ENCODE data around the gene ZC3H6. TPM values are rescaled to one million over a fixed set of nuclear protein-coding genes. Genes with fewer than 3 reads are reported as not detected.

The ZC3H6 gene
- total and polyA plus RNA-seq, 2 of the 13 experiments (the other 11 are each of a cell fraction or from before 2014, with no cell fraction given) = 0.71 to 0.93 TPM

- H4K20me1 ChIP-seq (ENCODE audit: insufficient read depth, low read length) = no peaks in the 10 kb centered on the region
- H2AFZ ChIP-seq (ENCODE audit: low read length) = no peak overlapping the region
- 0 out of 2 replicates have a peak, but pooled peaks cover 7% of the 10 kb centered on the region for H3K9me3 ChIP-seq (ENCODE audit: low read length)
- no peak overlapping the region for H3K4me3 ChIP-seq (replicated peaks in 1 of 3; ENCODE audit: insufficient read depth in 1 of 3, low read depth in 2 of 3, low read length in 3 of 3)
- FAIRE-seq (no peak), DNase-seq (ENCODE audit: low spot score) (no peak), ATAC-seq (no peak)
- in situ Hi-C loops (cut with HindIII; ENCODE audit: extremely low pct_ligation_motif_present, low pct_unique_long_range_greater_than_20kb) (loop anchor here (25.0 kb wide), 1 partner anchor 169 kb away; the partner anchor contains the start of gene RGPD8), intact Hi-C loops (cut with micrococcal nuclease; ENCODE audit: unreplicated experiment) (loop anchor here (10.0 kb wide), 1 partner anchor 456 kb away; the partner anchor contains the start of gene NT5DC4)
- ChIA-PET POLR2A (no interaction called here), CTCF (ENCODE audit: low intra/inter-chr PET ratio, low total read pairs) (no interaction called here)
- H3K4me2 ChIP-seq (ENCODE audit: low read depth, low read length) = no peak overlapping the region
- TF ChIP-seq NFRKB (IDR thresholded peaks at IDR 0.05) (no peak), ZNF12 (CRISPR knock-in tag; IDR thresholded peaks at IDR 0.05) (0 out of 2 replicates have a peak, but pooled peaks have one; percentile 21), ZNF790 (CRISPR knock-in tag; IDR thresholded peaks at IDR 0.05; ENCODE audit: borderline replicate concordance) (no peak), RFXAP (CRISPR knock-in tag; IDR thresholded peaks at IDR 0.05; ENCODE audit: borderline replicate concordance) (no peak), MEIS2 (CRISPR knock-in tag; IDR thresholded peaks at IDR 0.05) (no peak), MED1 (CRISPR knock-in tag; IDR thresholded peaks at IDR 0.05) (no peak), DRAP1 (CRISPR knock-in tag; IDR thresholded peaks at IDR 0.05) (no peak), FLYWCH1 (CRISPR knock-in tag; IDR thresholded peaks at IDR 0.05) (no peak), ZNF564 (CRISPR knock-in tag; IDR thresholded peaks at IDR 0.05) (peak; percentile 98)
- H3K79me2 ChIP-seq (ENCODE audit: insufficient read depth, low read length) = no peaks in the 10 kb centered on the region
- no TSS peak for BruUV-seq (replicated peaks)
- H3K36me3 ChIP-seq (replicated peaks in 1 of 2; ENCODE audit: control insufficient read depth in 1 of 2, insufficient read depth in 2 of 2, low read length in 2 of 2) = no peaks in the 10 kb centered on the region
- H3K27ac ChIP-seq (ENCODE audit: extremely low read length, insufficient read depth, low read length) = no peak overlapping the region
- no peaks in the 10 kb centered on the region for H3K4me1 ChIP-seq (ENCODE audit: insufficient read depth, low read length)
- no peak overlapping the region for H3K9ac ChIP-seq (ENCODE audit: insufficient read depth, low read depth, low read length)
- 29% methylated on average over 1 of the region's 1 CpG for whole genome bisulfite sequencing (ENCODE audit: low lambda C conversion rate)
- peaks cover 0 to 2% of the 10 kb centered on the region in 2 experiments; a peak in 1 of 5 replicates for H3K27me3 ChIP-seq (ENCODE audit: control insufficient read depth in 1 of 2, insufficient read depth in 2 of 2, low read length in 2 of 2)
Measured at GRCh38 chr2:112268547-112268946, 6.8 kb upstream of the ZC3H6 start.

- Histone ChIP-seq H4K20me1 (ENCODE audit: insufficient read depth, low read length) (no peaks in the 10 kb centered on the region), H3K36me3 (replicated peaks in 1 of 2; ENCODE audit: control insufficient read depth in 1 of 2, insufficient read depth in 2 of 2, low read length in 2 of 2) (no peaks in the 10 kb centered on the region), H3K4me3 (replicated peaks in 1 of 3; ENCODE audit: insufficient read depth in 1 of 3, low read depth in 2 of 3, low read length in 3 of 3) (no peak overlapping the region), H3K4me1 (ENCODE audit: insufficient read depth, low read length) (peaks cover 14% of the 10 kb centered on the region; the same call in 1 of the 2 replicates), H3K4me2 (ENCODE audit: low read depth, low read length) (no peak overlapping the region), H3K27ac (ENCODE audit: extremely low read length, insufficient read depth, low read length) (no peak overlapping the region), H3K9ac (ENCODE audit: insufficient read depth, low read depth, low read length) (no peak overlapping the region), H2AFZ (ENCODE audit: low read length) (no peak overlapping the region), H3K9me3 (ENCODE audit: low read length) (0 out of 2 replicates have a peak, but pooled peaks cover 7% of the 10 kb centered on the region), H3K79me2 (ENCODE audit: insufficient read depth, low read length) (no peaks in the 10 kb centered on the region), H3K27me3 (ENCODE audit: control insufficient read depth in 1 of 2, insufficient read depth in 2 of 2, low read length in 2 of 2) (peaks cover 0 to 2% of the 10 kb centered on the region in 2 experiments; a peak in 2 of 5 replicates)
- 88% methylated on average over 5 of the region's 5 CpGs for WGBS (ENCODE audit: low lambda C conversion rate)
- intact Hi-C loops (cut with micrococcal nuclease; ENCODE audit: unreplicated experiment) = no loop called here
- ChIA-PET POLR2A (interaction anchor here (1.6 to 2.0 kb wide), 2 partner anchors 12 to 17 kb away, joined by 4 to 5 read pairs; partner anchors contain the start of gene ZC3H8), CTCF (ENCODE audit: low intra/inter-chr PET ratio, low total read pairs) (no interaction called here)
- ATAC-seq = no peak
- no peak for DNase-seq (ENCODE audit: low spot score)
- no TSS peak for BruUV-seq (replicated peaks)
- FAIRE-seq = no peak
- in situ Hi-C loops (cut with HindIII; ENCODE audit: extremely low pct_ligation_motif_present, low pct_unique_long_range_greater_than_20kb) = loop anchor here (25.0 kb wide), 1 partner anchor 165 kb away; the partner anchor contains the start of gene RGPD8
- TF ChIP-seq SMAD3 (CRISPR knock-in tag; IDR thresholded peaks at IDR 0.05) = no peak
- TF ChIP-seq ZNF646 (CRISPR knock-in tag; IDR thresholded peaks at IDR 0.05) = no peak
- TF ChIP-seq MED1 (CRISPR knock-in tag; IDR thresholded peaks at IDR 0.05) = no peak
- TF ChIP-seq MEF2D (CRISPR knock-in tag; IDR thresholded peaks at IDR 0.05) = no peak
- no peak for TF ChIP-seq ZNF431 (CRISPR knock-in tag; IDR thresholded peaks at IDR 0.05; ENCODE audit: borderline replicate concordance, low read depth)
Measured at GRCh38 chr2:112272669-112273068, 2.7 kb upstream of the ZC3H6 start.
